ENCODE data around the gene KCNN2. TPM values are rescaled to one million over a fixed set of nuclear protein-coding genes. Genes with fewer than 3 reads are reported as not detected.

KCNN2 gene
- total RNA-seq, 2 donors from 2014 or later = 4.6 to 9.6 TPM

- ATAC-seq = no peak
- intact Hi-C loops (cut with DNase I) = no loop called here
- Histone ChIP-seq H3K4me3 (no peak overlapping the region), H3K27ac (no peak overlapping the region), H3K4me1 (peaks cover 61% of the 10 kb centered on the region), H3K9me3 (no peaks in the 10 kb centered on the region), H3K27me3 (no peaks in the 10 kb centered on the region), H3K36me3 (replicated peaks in 1 of 2; ENCODE audit: insufficient read depth in 1 of 2, low read depth in 2 of 2) (no peaks in the 10 kb centered on the region)
- WGBS, 2 donors = 86 to 94% methylated on average over 4 of the region's 4 CpGs
- no peak for TF ChIP-seq POLR2A (IDR thresholded peaks at IDR 0.05)
- no peak for TF ChIP-seq CTCF (IDR thresholded peaks at IDR 0.05)
- DNase-seq = no peak
These were observed 107.5 kb downstream of the KCNN2 start for GRCh38 chr5:114469372-114469771.

GRCh38 chr5:114471529-114471928, 109.7 kb downstream of the KCNN2 start:
- intact Hi-C loops (cut with DNase I) = no loop called here
- TF ChIP-seq POLR2A (IDR thresholded peaks at IDR 0.05) (no peak), CTCF (IDR thresholded peaks at IDR 0.05) (no peak)
- peaks cover 74% of the 10 kb centered on the region for H3K4me1 ChIP-seq
- H3K27ac ChIP-seq = no peak overlapping the region
- no peaks in the 10 kb centered on the region for H3K36me3 ChIP-seq (replicated peaks in 1 of 2; ENCODE audit: insufficient read depth in 1 of 2, low read depth in 2 of 2)
- no peaks in the 10 kb centered on the region for H3K9me3 ChIP-seq
- H3K27me3 ChIP-seq = no peaks in the 10 kb centered on the region
- DNase-seq (no peak), ATAC-seq (no peak)
- H3K4me3 ChIP-seq = no peak overlapping the region
- WGBS, 2 donors = 82 to 85% methylated on average over 2 of the region's 2 CpGs

- 20 to 24% methylated on average over 2 of the region's 2 CpGs for WGBS, 2 donors
- Histone ChIP-seq H3K4me3 (no peak overlapping the region), H3K9me3 (no peaks in the 10 kb centered on the region), H3K36me3 (replicated peaks in 1 of 2; ENCODE audit: insufficient read depth in 1 of 2, low read depth in 2 of 2) (no peaks in the 10 kb centered on the region), H3K27ac (peak overlapping the region; percentile 57 to 72 (median 64)), H3K27me3 (no peaks in the 10 kb centered on the region), H3K4me1 (peaks cover 66% of the 10 kb centered on the region)
- TF ChIP-seq CTCF (IDR thresholded peaks at IDR 0.05) (no peak), POLR2A (IDR thresholded peaks at IDR 0.05) (no peak)
- DNase-seq = peak; percentile 80 to 92 (median 90)
- peak; percentile 97 for ATAC-seq
- intact Hi-C loops (cut with DNase I) = no loop called here
These were observed 111.7 kb downstream of the KCNN2 start for GRCh38 chr5:114473541-114473940.

- no peak for ATAC-seq
- Histone ChIP-seq H3K27ac (no peak overlapping the region), H3K4me1 (peaks cover 25% of the 10 kb centered on the region), H3K36me3 (replicated peaks in 1 of 2; ENCODE audit: insufficient read depth in 1 of 2, low read depth in 2 of 2) (no peaks in the 10 kb centered on the region), H3K4me3 (no peak overlapping the region), H3K27me3 (no peaks in the 10 kb centered on the region), H3K9me3 (no peaks in the 10 kb centered on the region)
- TF ChIP-seq CTCF (IDR thresholded peaks at IDR 0.05) (no peak), POLR2A (IDR thresholded peaks at IDR 0.05) (no peak)
- no peak for DNase-seq
- 92 to 96% methylated on average over 1 of the region's 1 CpG for WGBS, 2 donors
- intact Hi-C loops (cut with DNase I) = no loop called here
These were observed 116.0 kb downstream of the KCNN2 start for GRCh38 chr5:114477816-114478334.

GRCh38 chr5:114500756-114501155, 138.9 kb downstream of the KCNN2 start:
- TF ChIP-seq CTCF (IDR thresholded peaks at IDR 0.05) (no peak), POLR2A (IDR thresholded peaks at IDR 0.05) (no peak)
- no peaks in the 10 kb centered on the region for H3K27me3 ChIP-seq
- no peaks in the 10 kb centered on the region for H3K9me3 ChIP-seq
- H3K36me3 ChIP-seq (replicated peaks in 1 of 2; ENCODE audit: insufficient read depth in 1 of 2, low read depth in 2 of 2) = no peaks in the 10 kb centered on the region
- DNase-seq = no peak
- H3K4me3 ChIP-seq = no peak overlapping the region
- no peak overlapping the region for H3K27ac ChIP-seq
- no peaks in the 10 kb centered on the region for H3K4me1 ChIP-seq
- intact Hi-C loops (cut with DNase I) = no loop called here
- no peak for ATAC-seq
- WGBS, 2 donors = 73 to 82% methylated on average over 4 of the region's 4 CpGs
